HG03108 (cell line): ENCODE measurements around the gene CC2D2B.
"Not testable (repeated sequence)": the region's sequence is repeated elsewhere in the genome, so short reads cannot be mapped to it uniquely, and the experiment has no call there.

ENCODE experiments used
- ATAC-seq: cut with Tn5 transposase; IDR thresholded peaks from one replicate; pipeline ENCODE4 v1.9.1; 2021; ENCODE audit warnings: moderate library complexity; ENCODE audit not compliant: unreplicated experiment

CC2D2B gene

GRCh38 chr10:96017191-96017687 lies 109.5 kb downstream of the CC2D2B start:
- ATAC-seq: no peak

GRCh38 chr10:96021332-96021731 lies 113.6 kb downstream of the CC2D2B start:
- no peak for ATAC-seq

- no peak for ATAC-seq
These were observed 115.0 kb downstream of the CC2D2B start for GRCh38 chr10:96022739-96023138.

GRCh38 chr10:96023168-96023567 lies 115.4 kb downstream of the CC2D2B start:
- ATAC-seq: no peak

- ATAC-seq: no peak
These were observed 117.8 kb downstream of the CC2D2B start for GRCh38 chr10:96025566-96025965.

- ATAC-seq: no peak
These were observed 126.8 kb downstream of the CC2D2B start for GRCh38 chr10:96034625-96035024.

- no peak for ATAC-seq
These were observed 131.0 kb downstream of the CC2D2B start for GRCh38 chr10:96038476-96039387.

GRCh38 chr10:96041146-96041545 lies 133.4 kb downstream of the CC2D2B start:
- ATAC-seq: no peak

GRCh38 chr10:96043033-96043892 lies 135.5 kb downstream of the CC2D2B start, which contains the start of gene CCNJ:
Gene CCNJ (plus strand): TSS chr10:96043583. CDS start chr10:96044394, 811 bp downstream.
- ATAC-seq: peak; percentile 79

- ATAC-seq: peak; percentile 20
These were observed 136.3 kb downstream of the CC2D2B start for GRCh38 chr10:96043893-96044715.

GRCh38 chr10:96044736-96045135 lies 137.0 kb downstream of the CC2D2B start:
- no peak for ATAC-seq

- ATAC-seq: no peak
These were observed 138.8 kb downstream of the CC2D2B start for GRCh38 chr10:96046546-96046945.

GRCh38 chr10:96047004-96047649 lies 139.4 kb downstream of the CC2D2B start:
- no peak for ATAC-seq

GRCh38 chr10:96047925-96048324 lies 140.2 kb downstream of the CC2D2B start:
- not testable (repeated sequence) for ATAC-seq

- ATAC-seq: no peak
These were observed 141.6 kb downstream of the CC2D2B start for GRCh38 chr10:96049340-96049739.

GRCh38 chr10:96053985-96054384 lies 146.2 kb downstream of the CC2D2B start:
- no peak for ATAC-seq

GRCh38 chr10:96056787-96057186 lies 149.0 kb downstream of the CC2D2B start:
- no peak for ATAC-seq

GRCh38 chr10:96061232-96061631 lies 153.5 kb downstream of the CC2D2B start:
- ATAC-seq: no peak

GRCh38 chr10:96072674-96073073 lies 164.9 kb downstream of the CC2D2B start:
- ATAC-seq: no peak

- ATAC-seq: no peak
These were observed 165.9 kb downstream of the CC2D2B start for GRCh38 chr10:96073722-96074121.
